ENCODE measurements around the gene HENMT1.
"Not testable (repeated sequence)": the region's sequence is repeated elsewhere in the genome, so short reads cannot be mapped to it uniquely, and the experiment has no call there.

The HENMT1 gene

DNA sequence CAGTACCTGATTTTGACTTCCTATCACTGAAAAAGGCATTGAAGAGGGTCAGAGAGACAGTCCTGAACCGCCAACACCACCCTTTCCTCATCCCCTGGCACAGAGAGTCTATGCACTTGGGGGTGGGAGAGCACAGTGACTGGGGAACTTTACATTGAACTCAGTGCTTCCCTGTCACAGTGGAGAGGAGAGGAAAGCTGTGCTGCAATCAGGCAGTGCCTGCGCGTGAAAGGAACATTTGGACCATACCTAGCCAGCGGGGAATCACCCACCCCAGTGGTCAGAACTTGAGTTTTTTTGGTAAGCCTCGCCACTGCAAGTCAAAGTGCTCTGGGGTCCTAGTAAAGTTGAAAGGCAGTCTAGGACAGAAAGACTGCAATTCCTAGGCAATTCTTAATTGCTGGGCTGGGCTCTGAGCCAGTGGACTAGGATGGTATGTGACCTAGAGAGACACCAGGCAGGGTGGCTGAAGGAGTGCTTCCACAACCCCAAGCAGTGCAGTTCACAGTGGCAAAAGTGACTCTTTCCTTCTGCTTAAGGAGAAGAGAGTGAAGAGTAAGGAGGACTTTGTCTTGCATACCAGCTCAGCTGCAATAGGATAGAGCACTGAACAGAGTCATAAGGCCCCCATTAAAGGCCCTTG lies 9.4 kb upstream of the HENMT1 start:
- no peak for DNase-seq

GRCh38 chr1:108669679-108670078 lies 8.8 kb upstream of the HENMT1 start:
- no peak for DNase-seq

DNA sequence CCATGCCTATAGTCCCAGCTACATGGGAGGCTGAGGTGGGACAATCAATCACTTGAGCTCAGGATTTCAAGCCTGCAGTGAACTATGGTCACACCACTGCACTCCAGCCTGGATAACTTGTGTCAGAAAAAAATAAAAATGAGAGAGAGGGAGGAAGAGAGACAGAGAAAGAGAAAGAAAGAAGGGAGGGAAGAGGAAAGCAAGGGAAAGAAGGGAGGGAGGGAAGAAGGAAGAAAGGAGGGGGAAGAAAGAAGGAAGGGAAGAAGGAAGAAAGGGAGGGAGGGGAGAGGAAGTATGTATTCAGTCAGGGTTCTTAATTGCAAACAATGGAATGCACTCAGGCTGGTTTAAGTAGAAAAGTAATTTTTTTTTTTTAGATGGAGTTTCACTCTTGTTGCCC lies 7.9 kb upstream of the HENMT1 start:
- DNase-seq: no peak

DNA sequence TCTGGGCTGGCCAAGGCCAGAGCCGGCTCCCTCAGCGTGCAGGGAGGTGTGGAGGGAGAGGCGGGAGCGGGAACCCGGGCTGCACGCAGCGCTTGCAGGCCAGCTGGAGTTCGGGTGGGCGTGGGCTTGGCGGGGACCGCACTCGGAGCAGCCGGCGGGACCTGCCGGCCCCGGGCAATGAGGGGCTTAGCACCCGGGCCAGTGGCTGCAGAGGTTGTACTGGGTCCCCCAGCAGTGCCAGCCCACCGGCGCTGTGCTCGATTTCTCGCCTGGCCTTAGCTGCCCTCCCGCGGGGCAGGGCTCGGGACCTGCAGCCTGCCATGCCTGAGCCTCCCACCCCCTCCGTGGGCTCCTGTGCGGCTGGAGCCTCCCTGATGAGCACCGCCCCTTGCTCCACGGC lies 6.5 kb upstream of the HENMT1 start:
- not testable (repeated sequence) for DNase-seq

- DNase-seq: no peak
Observed at GRCh38 chr1:108665771-108666170, 4.9 kb upstream of the HENMT1 start.

DNA sequence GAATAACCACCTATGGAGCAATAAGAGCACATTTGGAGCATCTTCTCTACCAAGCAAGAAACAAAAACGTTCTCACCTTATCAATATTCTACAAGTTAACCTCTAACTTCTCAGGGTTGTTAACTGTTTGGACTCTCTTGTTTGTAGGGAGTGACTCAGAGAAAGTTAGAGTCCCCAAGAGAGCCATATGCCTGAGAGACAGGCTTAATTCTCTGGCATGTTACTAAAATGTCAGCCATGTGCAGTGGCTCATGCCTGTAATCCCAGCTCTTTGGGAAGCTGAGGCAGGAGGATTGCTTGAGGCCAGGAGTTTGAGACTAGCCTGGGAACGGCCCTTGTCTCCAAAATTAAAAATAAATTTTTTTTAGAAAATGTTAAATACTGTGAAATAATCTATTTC lies 4.2 kb upstream of the HENMT1 start:
- no peak for DNase-seq

DNA sequence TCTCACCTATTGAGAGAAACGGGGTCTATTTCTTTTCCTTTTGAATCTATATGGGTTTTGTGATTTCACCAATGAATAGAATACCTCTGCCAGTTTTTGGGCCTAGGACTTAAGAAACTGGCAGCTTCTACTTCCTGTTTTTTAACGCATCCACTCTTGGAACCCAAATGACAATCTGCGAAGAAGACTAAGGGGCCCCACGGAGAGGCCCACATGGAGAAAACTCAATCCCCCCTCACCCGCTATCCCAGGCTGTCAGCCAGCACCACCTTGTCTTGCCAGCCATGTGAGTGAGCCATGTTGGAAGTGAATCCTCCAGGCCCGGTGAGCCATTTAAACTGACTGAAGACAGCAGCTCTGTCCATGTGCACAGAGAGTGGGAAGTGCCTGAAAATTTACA lies 3.6 kb upstream of the HENMT1 start:
- DNase-seq: no peak

DNA sequence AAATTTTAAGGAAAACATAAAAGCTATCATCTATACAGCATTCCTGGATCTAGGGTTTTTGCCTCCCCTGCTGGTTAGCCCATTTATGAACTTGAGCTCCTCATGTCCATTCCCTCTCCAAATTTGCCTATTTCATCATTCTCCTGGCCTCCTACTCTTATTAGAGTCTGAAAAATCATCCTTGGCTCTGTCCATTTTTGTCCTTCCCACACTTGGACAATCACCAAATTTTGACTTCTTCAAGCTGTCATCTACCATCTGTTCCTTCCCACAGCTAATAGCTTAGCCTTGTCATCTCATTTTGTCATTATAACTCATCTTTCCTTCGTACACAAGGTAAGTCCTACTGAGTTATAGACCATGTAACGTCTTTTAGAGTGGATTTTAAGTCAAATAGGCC lies 2.2 kb upstream of the HENMT1 start:
- DNase-seq: no peak

DNA sequence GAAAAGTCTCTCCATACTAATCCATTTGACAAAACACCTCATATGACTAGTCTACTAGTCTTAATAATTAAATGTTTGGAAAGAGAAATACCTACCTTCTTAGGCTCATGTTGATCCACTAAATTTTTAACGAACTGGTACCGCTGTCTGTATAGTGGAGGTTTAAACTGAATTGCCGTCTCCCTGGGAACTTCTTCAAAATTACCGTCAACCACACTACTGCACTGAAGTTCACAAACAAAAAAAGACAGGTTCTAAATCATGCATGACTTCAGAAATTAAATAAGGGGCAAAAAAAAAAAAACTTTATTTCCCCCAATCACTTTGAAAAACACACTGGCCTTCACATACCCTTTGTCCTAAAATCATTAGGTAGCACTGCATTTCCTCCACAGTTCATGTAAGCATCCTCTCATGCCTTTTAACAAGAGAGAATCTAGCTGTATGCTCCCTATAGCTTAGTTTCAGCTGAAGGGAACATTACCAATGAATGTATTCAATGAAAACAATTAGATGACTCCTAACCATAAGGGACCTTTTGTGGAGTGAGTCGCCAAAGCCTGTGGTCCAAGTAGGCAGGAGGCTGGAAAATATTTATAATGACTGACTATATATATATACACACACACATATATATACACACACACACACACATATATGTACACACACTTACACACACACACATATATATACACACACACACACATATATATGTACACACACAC lies 3.4 kb downstream of the HENMT1 start:
- no peak for DNase-seq

- DNase-seq: no peak
Observed at GRCh38 chr1:108653431-108654105, 7.3 kb downstream of the HENMT1 start.

DNA sequence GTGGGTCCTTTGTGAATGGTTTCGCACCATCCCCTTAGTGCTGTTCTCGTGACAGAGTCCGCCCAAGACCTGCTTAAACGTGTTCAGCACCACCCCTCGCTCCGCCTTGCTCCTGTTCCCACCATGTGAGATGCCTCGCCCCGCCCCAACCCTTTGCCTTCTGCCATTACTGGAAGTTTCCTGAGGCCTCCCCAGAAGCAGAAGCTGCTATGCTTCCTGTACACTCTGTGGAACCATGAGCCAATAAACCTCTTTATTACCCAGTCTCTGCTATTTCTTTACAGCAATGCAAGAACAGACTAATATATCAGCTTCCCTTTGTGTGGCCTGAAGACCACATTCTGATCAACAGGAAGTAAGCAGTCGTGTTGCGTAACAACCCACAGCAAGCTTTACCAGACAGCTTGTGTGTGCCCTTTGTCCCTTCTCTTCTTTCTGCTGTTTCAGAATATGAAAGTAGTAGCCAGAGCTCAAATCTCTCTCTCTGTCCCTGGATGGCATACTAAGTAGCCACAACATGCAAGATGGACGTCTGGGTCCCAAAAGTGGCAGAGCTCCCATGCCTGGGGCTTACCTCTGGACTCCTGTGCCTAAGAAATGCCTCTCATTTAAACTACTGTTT lies 14.1 kb downstream of the HENMT1 start:
- peak; percentile 94 for DNase-seq

GRCh38 chr1:108646265-108646647 lies 14.6 kb downstream of the HENMT1 start:
- DNase-seq: no peak

DNA sequence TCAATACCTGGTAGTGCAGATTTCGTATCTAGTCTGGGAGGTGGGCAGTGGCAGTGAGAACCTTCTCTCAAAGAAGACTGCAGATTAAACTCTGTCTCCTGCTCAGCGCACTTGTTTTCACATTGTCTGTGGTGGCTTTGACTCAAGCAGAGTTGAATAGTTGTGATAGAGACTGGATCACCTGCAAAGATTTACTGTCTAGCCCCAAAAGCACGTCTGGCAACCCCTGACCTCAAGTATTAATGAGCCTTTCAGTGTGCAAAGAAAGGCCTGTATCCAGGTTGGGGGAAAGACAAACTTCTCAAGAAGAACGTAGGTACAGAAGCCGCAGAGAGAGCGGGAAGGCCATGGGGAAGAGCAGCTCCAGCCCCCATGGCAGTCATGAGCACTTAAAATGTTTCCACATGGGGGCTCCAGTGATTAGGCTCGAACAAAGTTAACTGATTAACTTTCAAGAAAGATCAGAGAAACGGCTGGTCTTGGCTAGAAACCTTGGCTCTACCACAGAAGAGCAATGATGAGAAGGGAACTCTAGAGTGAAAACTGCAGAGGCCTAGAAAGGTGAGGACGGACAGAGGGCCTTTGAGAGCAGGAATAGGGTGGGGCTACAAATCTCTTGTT lies 15.2 kb downstream of the HENMT1 start:
- no peak for DNase-seq

DNA sequence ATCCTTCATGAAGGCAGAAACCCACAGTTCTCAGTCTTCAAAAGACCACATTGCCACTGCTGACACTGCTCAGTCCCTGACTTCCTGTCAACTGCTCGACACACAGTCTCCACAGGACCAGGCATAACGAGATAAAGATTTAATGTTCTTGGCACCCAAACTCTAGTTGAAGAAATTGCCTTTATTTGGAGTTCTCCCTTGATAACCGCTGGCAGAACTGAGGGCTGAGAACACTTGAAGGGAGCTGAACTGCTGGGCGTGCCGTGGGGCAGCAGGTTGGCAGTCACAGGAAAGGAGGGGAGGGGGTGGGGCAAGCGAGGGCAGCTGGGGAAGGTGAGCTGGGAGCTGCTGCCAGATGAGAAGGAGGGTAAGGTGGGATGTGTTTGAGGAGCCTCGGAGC lies 15.9 kb downstream of the HENMT1 start:
- DNase-seq: no peak

- peak; percentile 73 for DNase-seq
Observed at GRCh38 chr1:108643492-108644335, 17.2 kb downstream of the HENMT1 start.

GRCh38 chr1:108640863-108641262 lies 20.0 kb downstream of the HENMT1 start:
- DNase-seq: not testable (repeated sequence)

GRCh38 chr1:108639899-108640560 lies 20.9 kb downstream of the HENMT1 start:
- no peak for DNase-seq

DNA sequence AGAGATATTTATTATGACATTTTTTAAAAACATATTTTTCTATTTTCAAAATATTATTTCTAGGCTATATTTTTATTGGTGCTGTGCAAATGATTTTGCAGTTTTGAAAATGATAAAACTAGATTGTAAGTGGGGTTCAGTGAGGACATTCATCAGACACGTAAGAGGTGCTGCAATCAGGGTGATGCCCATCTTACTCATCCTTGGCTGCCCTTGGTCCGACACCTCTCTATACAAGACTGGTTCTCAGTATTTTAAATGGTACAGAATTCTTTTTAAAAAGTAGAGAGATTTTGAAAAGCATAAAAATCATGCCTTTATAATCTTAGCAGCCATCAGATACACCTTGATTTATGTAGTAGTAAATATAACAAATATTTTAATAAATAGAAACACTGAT lies 24.0 kb downstream of the HENMT1 start:
- no peak for DNase-seq

GRCh38 chr1:108634521-108634920 lies 26.4 kb downstream of the HENMT1 start:
- no peak for DNase-seq

- no peak for DNase-seq
Observed at GRCh38 chr1:108628665-108629064, 32.2 kb downstream of the HENMT1 start.

DNA sequence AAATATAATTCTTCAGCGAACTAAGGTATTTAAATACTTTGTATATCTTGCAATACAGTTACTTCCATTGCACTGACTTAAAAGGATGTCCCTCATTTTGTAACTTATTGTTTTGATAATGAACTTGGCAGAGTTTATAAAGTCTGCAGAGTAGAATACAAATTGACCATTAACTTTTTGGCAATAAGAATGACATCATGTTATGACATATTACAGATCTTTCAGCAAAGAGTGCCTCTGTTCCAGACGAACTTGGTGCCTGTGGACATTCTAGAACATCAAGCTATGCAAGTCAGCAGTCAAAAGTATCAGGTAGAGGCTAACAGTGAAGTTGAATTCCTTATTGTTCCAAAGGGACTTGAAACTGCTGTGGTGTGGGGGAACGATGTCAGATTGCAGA lies 32.9 kb downstream of the HENMT1 start:
- no peak for DNase-seq

- no peak for DNase-seq
Observed at GRCh38 chr1:108627256-108627655, 33.6 kb downstream of the HENMT1 start.
